ENCODE results near the gene FXYD7. TPM values are rescaled to one million over a fixed set of nuclear protein-coding genes. Genes with fewer than 3 reads are reported as not detected.
"Not testable (repeated sequence)": the region's sequence is repeated elsewhere in the genome, so short reads cannot be mapped to it uniquely, and the experiment has no call there.

The FXYD7 gene
- polyA plus RNA-seq, 3 donors = 0.40 to 1.3 (median 0.95) TPM

- DNase-seq = no peak
Observed at GRCh38 chr19:35143818-35144217, 763 bp downstream of the FXYD7 start.

- DNase-seq = no peak
Observed at GRCh38 chr19:35144259-35144599, 1.2 kb downstream of the FXYD7 start.

- DNase-seq = peak; percentile 68
Observed at GRCh38 chr19:35144600-35145436, 1.8 kb downstream of the FXYD7 start.

GRCh38 chr19:35146746-35147459 lies 3.8 kb downstream of the FXYD7 start:
- DNase-seq = no peak

- DNase-seq = no peak
Observed at GRCh38 chr19:35149463-35149862, 6.4 kb downstream of the FXYD7 start.

- DNase-seq = no peak
Observed at GRCh38 chr19:35150445-35150844, 7.4 kb downstream of the FXYD7 start.

GRCh38 chr19:35151273-35152065 lies 8.4 kb downstream of the FXYD7 start:
- no peak for DNase-seq

GRCh38 chr19:35153129-35153522 lies 10.1 kb downstream of the FXYD7 start:
- not testable (repeated sequence) for DNase-seq

- no peak for DNase-seq
Observed at GRCh38 chr19:35153701-35154524, 10.9 kb downstream of the FXYD7 start.

GRCh38 chr19:35154525-35155406 lies 11.7 kb downstream of the FXYD7 start, which contains the start of gene FXYD5:
TSS of gene FXYD5 (plus strand) at chr19:35154735. CDS start at chr19:35155551, 816 bp downstream.
- no peak for DNase-seq

- no peak for DNase-seq
Observed at GRCh38 chr19:35155441-35155840, 12.4 kb downstream of the FXYD7 start.

- DNase-seq = no peak
Observed at GRCh38 chr19:35155981-35156672, 13.1 kb downstream of the FXYD7 start.

- no peak for DNase-seq
Observed at GRCh38 chr19:35156673-35157014, 13.6 kb downstream of the FXYD7 start.

- no peak for DNase-seq
Observed at GRCh38 chr19:35157431-35157830, 14.4 kb downstream of the FXYD7 start.

- DNase-seq = no peak
Observed at GRCh38 chr19:35159606-35160005, 16.6 kb downstream of the FXYD7 start.

- no peak for DNase-seq
Observed at GRCh38 chr19:35160629-35161433, 17.8 kb downstream of the FXYD7 start.

GRCh38 chr19:35161434-35161743 lies 18.3 kb downstream of the FXYD7 start:
- no peak for DNase-seq

GRCh38 chr19:35162471-35163326 lies 19.6 kb downstream of the FXYD7 start:
- DNase-seq = no peak
